ENCODE data around the gene ACOX3.
A peak's percentile ranks its signal among the peaks of the same experiment; 100 is the strongest.

Gene ACOX3

GRCh38 chr4:8435656-8436121 lies 4.8 kb downstream of the ACOX3 start:
- Histone ChIP-seq H3K4me1 (ENCODE audit: control insufficient read depth in 5 of 5, insufficient read depth in 5 of 5, low read length in 5 of 5) (peaks cover 0 to 26% (median 24%) of the 10 kb centered on the region in 5 donors), H3K27me3 (ENCODE audit: control insufficient read depth in 5 of 5, insufficient read depth in 4 of 5, low read length in 5 of 5) (no peaks in the 10 kb centered on the region), H3K9ac (ENCODE audit: low read length in 5 of 5) (peak overlapping the region in 3 of 5 donors; percentile 16 to 41 (median 37)), H3K36me3 (ENCODE audit: control insufficient read depth in 5 of 5, insufficient read depth in 5 of 5, low read length in 5 of 5) (no peaks in the 10 kb centered on the region), H3K27ac (ENCODE audit: low read depth, low read length) (no peak overlapping the region), H3K9me3 (ENCODE audit: control insufficient read depth in 5 of 5, low read length in 5 of 5) (peaks cover 0 to 4% (median 0%) of the 10 kb centered on the region in 5 donors), H3K4me3 (ENCODE audit: low read depth in 1 of 5, low read length in 5 of 5) (peak overlapping the region; percentile 41 to 50 (median 43))

- no peak overlapping the region for H3K9ac ChIP-seq (ENCODE audit: low read length in 5 of 5)
- H3K27ac ChIP-seq (ENCODE audit: low read depth, low read length) = no peak overlapping the region
- H3K27me3 ChIP-seq (ENCODE audit: control insufficient read depth in 5 of 5, insufficient read depth in 4 of 5, low read length in 5 of 5) = no peaks in the 10 kb centered on the region
- H3K4me1 ChIP-seq (ENCODE audit: control insufficient read depth in 5 of 5, insufficient read depth in 5 of 5, low read length in 5 of 5) = peaks cover 0 to 19% (median 16%) of the 10 kb centered on the region in 5 donors
- H3K36me3 ChIP-seq (ENCODE audit: control insufficient read depth in 5 of 5, insufficient read depth in 5 of 5, low read length in 5 of 5) = no peaks in the 10 kb centered on the region
- H3K9me3 ChIP-seq (ENCODE audit: control insufficient read depth in 5 of 5, low read length in 5 of 5) = no peaks in the 10 kb centered on the region
- H3K4me3 ChIP-seq (ENCODE audit: low read depth in 1 of 5, low read length in 5 of 5) = no peak overlapping the region
These were observed 6.1 kb downstream of the ACOX3 start for GRCh38 chr4:8434251-8435073.

GRCh38 chr4:8433136-8433535 lies 7.4 kb downstream of the ACOX3 start:
- Histone ChIP-seq H3K4me3 (ENCODE audit: low read depth in 1 of 5, low read length in 5 of 5) (no peak overlapping the region), H3K9me3 (ENCODE audit: control insufficient read depth in 5 of 5, low read length in 5 of 5) (no peaks in the 10 kb centered on the region), H3K9ac (ENCODE audit: low read length in 5 of 5) (no peak overlapping the region), H3K27ac (ENCODE audit: low read depth, low read length) (no peak overlapping the region), H3K36me3 (ENCODE audit: control insufficient read depth in 5 of 5, insufficient read depth in 5 of 5, low read length in 5 of 5) (no peaks in the 10 kb centered on the region), H3K27me3 (ENCODE audit: control insufficient read depth in 5 of 5, insufficient read depth in 4 of 5, low read length in 5 of 5) (no peaks in the 10 kb centered on the region), H3K4me1 (ENCODE audit: control insufficient read depth in 5 of 5, insufficient read depth in 5 of 5, low read length in 5 of 5) (peaks cover 3 to 23% (median 21%) of the 10 kb centered on the region in 5 donors)

GRCh38 chr4:8431553-8431952 lies 9.0 kb downstream of the ACOX3 start:
- H3K9ac ChIP-seq (ENCODE audit: low read length in 5 of 5) = no peak overlapping the region
- H3K4me3 ChIP-seq (ENCODE audit: low read depth in 1 of 5, low read length in 5 of 5) = no peak overlapping the region
- no peak overlapping the region for H3K27ac ChIP-seq (ENCODE audit: low read depth, low read length)
- H3K4me1 ChIP-seq (ENCODE audit: control insufficient read depth in 5 of 5, insufficient read depth in 5 of 5, low read length in 5 of 5) = peaks cover 6 to 31% (median 26%) of the 10 kb centered on the region in 5 donors
- H3K27me3 ChIP-seq (ENCODE audit: control insufficient read depth in 5 of 5, insufficient read depth in 4 of 5, low read length in 5 of 5) = no peaks in the 10 kb centered on the region
- no peaks in the 10 kb centered on the region for H3K9me3 ChIP-seq (ENCODE audit: control insufficient read depth in 5 of 5, low read length in 5 of 5)
- no peaks in the 10 kb centered on the region for H3K36me3 ChIP-seq (ENCODE audit: control insufficient read depth in 5 of 5, insufficient read depth in 5 of 5, low read length in 5 of 5)

GRCh38 chr4:8428288-8429097 lies 12.0 kb downstream of the ACOX3 start:
- no peaks in the 10 kb centered on the region for H3K27me3 ChIP-seq (ENCODE audit: control insufficient read depth in 5 of 5, insufficient read depth in 4 of 5, low read length in 5 of 5)
- H3K4me3 ChIP-seq (ENCODE audit: low read depth in 1 of 5, low read length in 5 of 5) = peak overlapping the region; percentile 61 to 89 (median 78)
- H3K27ac ChIP-seq (ENCODE audit: low read depth, low read length) = peak overlapping the region; percentile 70
- H3K9me3 ChIP-seq (ENCODE audit: control insufficient read depth in 5 of 5, low read length in 5 of 5) = no peaks in the 10 kb centered on the region
- H3K36me3 ChIP-seq (ENCODE audit: control insufficient read depth in 5 of 5, insufficient read depth in 5 of 5, low read length in 5 of 5) = peaks cover 0 to 5% (median 0%) of the 10 kb centered on the region in 5 donors
- H3K4me1 ChIP-seq (ENCODE audit: control insufficient read depth in 5 of 5, insufficient read depth in 5 of 5, low read length in 5 of 5) = peaks cover 6 to 21% (median 20%) of the 10 kb centered on the region in 5 donors
- H3K9ac ChIP-seq (ENCODE audit: low read length in 5 of 5) = peak overlapping the region in 4 of 5 donors; percentile 36 to 90 (median 69)

- H3K27ac ChIP-seq (ENCODE audit: low read depth, low read length) = peak overlapping the region; percentile 70
- H3K9ac ChIP-seq (ENCODE audit: low read length in 5 of 5) = peak overlapping the region; percentile 26 to 90 (median 67)
- peak overlapping the region; percentile 75 to 94 (median 85) for H3K4me3 ChIP-seq (ENCODE audit: low read depth in 1 of 5, low read length in 5 of 5)
- peaks cover 0 to 5% (median 0%) of the 10 kb centered on the region in 5 donors for H3K36me3 ChIP-seq (ENCODE audit: control insufficient read depth in 5 of 5, insufficient read depth in 5 of 5, low read length in 5 of 5)
- peaks cover 6 to 21% (median 20%) of the 10 kb centered on the region in 5 donors for H3K4me1 ChIP-seq (ENCODE audit: control insufficient read depth in 5 of 5, insufficient read depth in 5 of 5, low read length in 5 of 5)
- H3K27me3 ChIP-seq (ENCODE audit: control insufficient read depth in 5 of 5, insufficient read depth in 4 of 5, low read length in 5 of 5) = no peaks in the 10 kb centered on the region
- H3K9me3 ChIP-seq (ENCODE audit: control insufficient read depth in 5 of 5, low read length in 5 of 5) = no peaks in the 10 kb centered on the region
These were observed 12.7 kb downstream of the ACOX3 start for GRCh38 chr4:8427761-8428287.

GRCh38 chr4:8427262-8427661 lies 13.3 kb downstream of the ACOX3 start:
- Histone ChIP-seq H3K27ac (ENCODE audit: low read depth, low read length) (no peak overlapping the region), H3K4me3 (ENCODE audit: low read depth in 1 of 5, low read length in 5 of 5) (peak overlapping the region; percentile 75 to 94 (median 85)), H3K9ac (ENCODE audit: low read length in 5 of 5) (peak overlapping the region in 2 of 5 donors; percentile 71 to 90), H3K9me3 (ENCODE audit: control insufficient read depth in 5 of 5, low read length in 5 of 5) (no peaks in the 10 kb centered on the region), H3K4me1 (ENCODE audit: control insufficient read depth in 5 of 5, insufficient read depth in 5 of 5, low read length in 5 of 5) (peaks cover 6 to 21% (median 20%) of the 10 kb centered on the region in 5 donors), H3K27me3 (ENCODE audit: control insufficient read depth in 5 of 5, insufficient read depth in 4 of 5, low read length in 5 of 5) (no peaks in the 10 kb centered on the region), H3K36me3 (ENCODE audit: control insufficient read depth in 5 of 5, insufficient read depth in 5 of 5, low read length in 5 of 5) (peaks cover 0 to 5% (median 0%) of the 10 kb centered on the region in 5 donors)

GRCh38 chr4:8422786-8423185 lies 17.7 kb downstream of the ACOX3 start:
- no peak overlapping the region for H3K4me3 ChIP-seq (ENCODE audit: low read depth in 1 of 5, low read length in 5 of 5)
- H3K9ac ChIP-seq (ENCODE audit: low read length in 5 of 5) = no peak overlapping the region
- no peak overlapping the region for H3K27ac ChIP-seq (ENCODE audit: low read depth, low read length)
- H3K9me3 ChIP-seq (ENCODE audit: control insufficient read depth in 5 of 5, low read length in 5 of 5) = no peaks in the 10 kb centered on the region
- peaks cover 0 to 5% (median 0%) of the 10 kb centered on the region in 5 donors for H3K36me3 ChIP-seq (ENCODE audit: control insufficient read depth in 5 of 5, insufficient read depth in 5 of 5, low read length in 5 of 5)
- H3K27me3 ChIP-seq (ENCODE audit: control insufficient read depth in 5 of 5, insufficient read depth in 4 of 5, low read length in 5 of 5) = no peaks in the 10 kb centered on the region
- peaks cover 3 to 17% (median 12%) of the 10 kb centered on the region in 5 donors for H3K4me1 ChIP-seq (ENCODE audit: control insufficient read depth in 5 of 5, insufficient read depth in 5 of 5, low read length in 5 of 5)

GRCh38 chr4:8422327-8422726 lies 18.2 kb downstream of the ACOX3 start:
- H3K9ac ChIP-seq (ENCODE audit: low read length in 5 of 5) = no peak overlapping the region
- peaks cover 0 to 12% (median 7%) of the 10 kb centered on the region in 5 donors for H3K4me1 ChIP-seq (ENCODE audit: control insufficient read depth in 5 of 5, insufficient read depth in 5 of 5, low read length in 5 of 5)
- H3K36me3 ChIP-seq (ENCODE audit: control insufficient read depth in 5 of 5, insufficient read depth in 5 of 5, low read length in 5 of 5) = peaks cover 0 to 5% (median 0%) of the 10 kb centered on the region in 5 donors
- no peak overlapping the region for H3K27ac ChIP-seq (ENCODE audit: low read depth, low read length)
- H3K9me3 ChIP-seq (ENCODE audit: control insufficient read depth in 5 of 5, low read length in 5 of 5) = no peaks in the 10 kb centered on the region
- no peaks in the 10 kb centered on the region for H3K27me3 ChIP-seq (ENCODE audit: control insufficient read depth in 5 of 5, insufficient read depth in 4 of 5, low read length in 5 of 5)
- no peak overlapping the region for H3K4me3 ChIP-seq (ENCODE audit: low read depth in 1 of 5, low read length in 5 of 5)
